ENCODE data around the gene SETD4.

SETD4 gene

DNA sequence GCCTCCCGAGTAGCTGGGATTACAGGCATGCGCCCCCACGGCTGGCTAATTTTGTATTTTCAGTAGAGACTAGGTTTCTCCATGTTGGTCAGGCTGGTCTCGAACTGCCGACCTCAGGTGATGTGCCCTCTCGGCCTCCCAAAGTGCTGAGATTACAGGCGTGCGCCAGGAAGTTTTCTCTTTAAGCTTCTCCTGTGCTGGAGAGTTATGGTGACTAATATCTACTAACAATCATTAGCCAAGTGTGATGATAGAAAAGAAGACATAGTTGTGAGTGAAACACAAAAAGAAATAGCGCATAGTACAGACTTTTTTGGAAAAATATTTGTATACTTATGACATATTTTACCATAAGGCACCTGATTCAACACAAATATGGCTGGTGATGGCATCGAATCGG, 56.5 kb downstream of the SETD4 start:
- DNase-seq = no peak

- no peak for DNase-seq
Measured at GRCh38 chr21:35996217-35996616, 64.1 kb downstream of the SETD4 start.

DNA sequence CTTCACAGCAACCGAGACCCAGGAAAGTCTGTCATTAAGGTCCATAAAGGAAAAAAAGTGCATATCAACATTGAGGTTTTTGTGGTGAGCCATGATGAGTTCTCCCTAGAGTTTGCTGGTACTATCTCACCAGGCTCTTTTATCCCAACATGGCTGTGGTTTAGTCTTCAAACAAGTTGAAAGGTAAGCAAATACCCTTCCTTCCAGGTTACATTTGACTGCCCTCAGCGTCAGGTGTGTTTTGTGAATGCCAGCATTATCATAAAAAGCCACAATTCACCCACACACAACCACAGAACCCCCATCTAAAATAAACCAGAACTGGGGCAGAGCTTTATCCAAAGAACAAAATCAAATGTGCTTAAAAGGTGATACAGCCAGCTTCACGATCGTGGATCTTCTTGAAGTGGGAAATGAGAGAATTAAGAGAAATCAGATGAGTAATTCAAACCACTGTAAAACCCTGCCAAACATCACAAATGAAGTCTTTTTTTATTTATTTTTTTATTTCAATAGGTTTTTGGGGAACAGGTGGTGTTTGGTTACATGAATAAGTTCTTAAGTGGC, 64.7 kb downstream of the SETD4 start:
- no peak for DNase-seq

- no peak for DNase-seq
Measured at GRCh38 chr21:35994613-35995012, 65.7 kb downstream of the SETD4 start.

DNA sequence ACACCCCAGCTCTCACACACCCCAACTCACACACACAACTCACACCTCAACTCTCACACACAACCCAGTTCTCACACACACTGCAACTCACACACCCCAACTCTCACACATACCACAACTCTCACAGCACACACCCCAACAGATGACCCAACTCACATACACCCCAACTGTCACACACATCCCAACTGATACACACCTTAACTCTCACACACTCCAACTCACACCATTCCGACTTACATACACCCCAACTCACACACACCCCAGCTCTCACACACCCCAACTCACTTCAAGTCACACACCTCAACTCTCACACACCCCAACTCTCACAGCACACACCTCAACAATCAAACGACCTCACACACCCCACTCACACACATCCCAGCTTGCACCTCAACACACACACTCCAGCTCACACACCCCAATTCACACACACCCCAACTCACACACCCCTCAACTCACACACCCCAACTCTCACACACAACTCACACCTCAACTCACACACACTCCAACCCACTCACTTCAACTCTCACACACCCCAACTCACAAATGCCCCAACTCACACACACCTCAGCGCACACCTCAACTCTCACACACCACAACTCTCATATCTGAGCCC, 66.3 kb downstream of the SETD4 start:
- DNase-seq = no peak

DNA sequence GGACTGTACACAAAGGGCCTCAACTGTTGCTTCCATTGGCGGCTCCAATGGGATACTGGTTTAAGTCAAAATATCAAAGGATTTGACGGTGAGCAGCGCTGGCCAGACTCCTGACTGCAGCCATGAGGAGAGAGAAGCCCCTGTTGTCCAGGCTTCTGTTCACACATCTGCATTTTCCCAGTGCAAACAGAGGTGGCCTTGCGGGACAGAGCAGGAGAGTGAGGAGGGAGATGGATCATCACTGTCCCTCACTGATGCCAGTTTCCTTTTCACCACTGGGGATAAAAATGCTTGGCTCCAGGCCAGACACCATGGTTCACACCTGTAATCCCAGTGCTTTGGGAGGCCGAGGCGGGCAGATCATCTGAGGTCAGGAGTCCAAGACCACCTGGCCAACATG, 69.2 kb downstream of the SETD4 start:
- DNase-seq = no peak

- no peak for DNase-seq
Measured at GRCh38 chr21:35990609-35991008, 69.7 kb downstream of the SETD4 start.

DNA sequence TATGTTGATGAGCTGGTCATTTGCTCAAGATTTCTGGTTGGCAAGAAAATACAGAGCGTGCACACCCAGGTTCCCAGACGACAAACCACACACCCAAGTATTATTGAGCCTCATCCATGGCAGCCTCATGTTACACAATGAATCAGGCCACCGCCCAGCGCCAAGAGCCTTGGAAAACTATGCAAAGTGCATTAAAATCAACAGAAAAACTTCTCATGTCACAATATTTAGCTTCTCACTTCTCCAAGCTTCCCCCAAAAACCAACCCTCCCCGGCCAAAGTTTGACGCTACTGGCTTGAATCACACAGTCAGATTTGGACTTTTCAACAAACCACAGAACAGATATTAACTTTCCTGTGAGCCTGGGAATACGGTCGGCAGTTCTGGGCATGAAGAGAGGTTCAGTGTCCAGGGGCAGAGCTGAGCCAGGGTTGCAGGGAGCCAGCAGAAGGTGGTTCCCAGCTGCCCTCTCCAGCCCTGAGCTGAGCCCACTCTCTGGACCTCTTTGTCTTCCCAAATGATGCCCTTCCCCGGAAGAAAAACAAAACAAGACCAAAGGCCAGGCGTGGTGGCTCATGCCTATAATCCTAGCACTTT, 71.1 kb downstream of the SETD4 start:
- no peak for DNase-seq

DNA sequence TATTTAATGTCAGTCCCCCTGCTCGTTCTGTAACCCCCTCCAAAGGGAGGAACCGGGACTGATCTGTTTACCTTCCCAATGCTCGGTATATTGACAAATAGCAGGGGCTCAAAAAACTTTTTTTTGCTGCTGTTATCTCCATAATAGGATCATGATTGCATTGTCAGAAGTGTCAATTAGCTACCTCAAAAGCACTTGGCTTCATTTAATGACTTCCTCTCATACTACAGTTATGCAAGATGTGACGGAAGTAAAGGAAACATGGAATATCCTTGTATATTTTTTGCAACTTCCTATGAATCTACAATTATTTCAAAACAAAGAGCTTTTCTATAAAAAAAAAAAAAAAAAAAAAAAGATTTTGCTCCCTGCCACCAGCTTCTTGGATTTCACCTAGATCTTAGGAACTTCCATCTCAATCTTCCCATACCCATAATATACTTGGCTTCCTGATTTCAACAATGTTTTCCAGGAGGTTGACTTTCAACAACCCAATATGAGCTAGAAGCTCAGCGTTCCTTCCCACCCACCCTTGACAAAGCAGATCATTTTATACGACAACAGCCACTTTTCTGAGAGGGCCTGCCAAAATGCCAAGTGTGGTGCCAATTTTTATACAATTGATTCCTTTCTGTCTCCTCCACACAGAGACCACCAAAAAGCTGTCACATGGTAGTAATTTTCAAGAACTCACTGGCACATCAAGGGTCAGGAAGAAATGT, 71.7 kb downstream of the SETD4 start:
- no peak for DNase-seq

DNA sequence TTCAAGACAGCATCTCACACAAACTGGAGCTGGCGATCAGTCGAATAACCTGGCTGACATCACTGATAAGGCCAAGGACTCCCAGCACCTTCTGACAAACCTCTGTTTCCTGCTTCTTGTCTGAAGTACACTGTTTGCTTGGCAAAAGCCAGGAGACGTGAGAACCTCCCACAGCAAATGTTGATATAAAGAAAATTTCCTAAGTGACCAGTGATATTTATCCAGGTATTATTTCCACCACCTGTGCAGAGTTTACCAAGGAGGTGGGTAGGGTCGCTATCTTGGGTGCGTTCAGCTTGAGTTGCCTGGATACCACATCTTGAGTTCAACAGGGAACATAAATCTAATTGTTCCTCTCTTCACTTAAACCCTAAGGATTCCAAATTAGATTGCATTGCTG, 72.9 kb downstream of the SETD4 start:
- DNase-seq = no peak

GRCh38 chr21:35984654-35985361, 75.5 kb downstream of the SETD4 start:
- no peak for DNase-seq

All from CD4-positive, alpha-beta T cell treated with Interleukin-4 for 1 hour (primary cell).